ENCODE data around the gene FEV.
"Not testable (repeated sequence)": the region's sequence is repeated elsewhere in the genome, so short reads cannot be mapped to it uniquely, and the experiment has no call there.

FEV gene

GRCh38 chr2:218975060-218975777 is 9.8 kb downstream of the FEV start:
- no peak for DNase-seq (ENCODE audit: low read depth)

- no peak for DNase-seq (ENCODE audit: low read depth)
Observed at GRCh38 chr2:218970894-218971293, 14.1 kb downstream of the FEV start.

GRCh38 chr2:218964041-218964771 is 20.8 kb downstream of the FEV start:
- no peak for DNase-seq (ENCODE audit: low read depth)

- no peak for DNase-seq (ENCODE audit: low read depth)
Observed at GRCh38 chr2:218963601-218964000, 21.4 kb downstream of the FEV start.

- peak; percentile 34 for DNase-seq (ENCODE audit: low read depth)
Observed at GRCh38 chr2:218962859-218963492, 22.0 kb downstream of the FEV start.

- no peak for DNase-seq (ENCODE audit: low read depth)
Observed at GRCh38 chr2:218961651-218962570, 23.1 kb downstream of the FEV start.

- no peak for DNase-seq (ENCODE audit: low read depth)
Observed at GRCh38 chr2:218961229-218961628, 23.8 kb downstream of the FEV start.

- DNase-seq (ENCODE audit: low read depth) = no peak
Observed at GRCh38 chr2:218960309-218961165, 24.4 kb downstream of the FEV start.

GRCh38 chr2:218959761-218960308 is 25.1 kb downstream of the FEV start:
- DNase-seq (ENCODE audit: low read depth) = no peak

GRCh38 chr2:218959141-218959731 is 25.7 kb downstream of the FEV start, which contains the start of gene CDK5R2:
CDK5R2 (plus strand) TSS chr2:218959666; CDS start chr2:218959821, 155 bp downstream.
- DNase-seq (ENCODE audit: low read depth) = peak; percentile 42

- DNase-seq (ENCODE audit: low read depth) = no peak
Observed at GRCh38 chr2:218958276-218958675, 26.7 kb downstream of the FEV start.

GRCh38 chr2:218957671-218958070 is 27.3 kb downstream of the FEV start:
- no peak for DNase-seq (ENCODE audit: low read depth)

- no peak for DNase-seq (ENCODE audit: low read depth)
Observed at GRCh38 chr2:218956039-218956438, 28.9 kb downstream of the FEV start.

- DNase-seq (ENCODE audit: low read depth) = no peak
Observed at GRCh38 chr2:218954541-218955300, 30.3 kb downstream of the FEV start.

- no peak for DNase-seq (ENCODE audit: low read depth)
Observed at GRCh38 chr2:218953366-218953954, 31.5 kb downstream of the FEV start.

GRCh38 chr2:218952160-218952559 is 32.8 kb downstream of the FEV start:
- no peak for DNase-seq (ENCODE audit: low read depth)

- no peak for DNase-seq (ENCODE audit: low read depth)
Observed at GRCh38 chr2:218946621-218947020, 38.4 kb downstream of the FEV start.

GRCh38 chr2:218944759-218945404 is 40.1 kb downstream of the FEV start:
- DNase-seq (ENCODE audit: low read depth) = no peak

GRCh38 chr2:218931751-218932150 is 53.2 kb downstream of the FEV start:
- DNase-seq (ENCODE audit: low read depth) = not testable (repeated sequence)

Data from activated T-helper 9 cell treated with anti-CD3 and anti-CD28 coated beads, Interleukin-2, amount 50 U/mL, for 16 hours (primary cell).